ENCODE results near the gene FSTL3.

DNA sequence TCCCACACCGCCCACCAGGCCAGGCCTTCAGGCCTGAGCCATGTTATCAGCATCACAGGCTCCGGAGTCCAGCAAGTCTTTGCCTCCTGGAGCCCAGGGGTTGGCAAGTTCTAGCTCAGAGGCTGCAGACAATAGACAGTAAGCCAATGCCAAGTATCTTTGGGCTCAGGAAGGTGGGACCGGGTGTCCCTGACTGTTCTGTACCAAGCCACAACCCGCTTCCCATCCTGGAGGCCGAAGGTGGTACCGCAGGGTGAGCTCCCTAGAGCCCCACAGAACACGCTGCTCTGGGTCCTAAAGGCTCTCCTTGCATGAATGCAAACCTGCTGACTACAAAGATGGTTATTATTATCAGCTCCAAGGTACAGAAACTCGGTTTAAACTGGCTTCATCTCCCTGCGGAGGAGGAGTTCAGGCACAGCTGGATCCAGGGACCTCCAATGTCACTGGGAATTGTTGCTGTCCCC is 5.5 kb upstream of the FSTL3 start:
- no peak for TF ChIP-seq POLR2A (IDR thresholded peaks at IDR 0.05)
- TF ChIP-seq, protein P1, sequence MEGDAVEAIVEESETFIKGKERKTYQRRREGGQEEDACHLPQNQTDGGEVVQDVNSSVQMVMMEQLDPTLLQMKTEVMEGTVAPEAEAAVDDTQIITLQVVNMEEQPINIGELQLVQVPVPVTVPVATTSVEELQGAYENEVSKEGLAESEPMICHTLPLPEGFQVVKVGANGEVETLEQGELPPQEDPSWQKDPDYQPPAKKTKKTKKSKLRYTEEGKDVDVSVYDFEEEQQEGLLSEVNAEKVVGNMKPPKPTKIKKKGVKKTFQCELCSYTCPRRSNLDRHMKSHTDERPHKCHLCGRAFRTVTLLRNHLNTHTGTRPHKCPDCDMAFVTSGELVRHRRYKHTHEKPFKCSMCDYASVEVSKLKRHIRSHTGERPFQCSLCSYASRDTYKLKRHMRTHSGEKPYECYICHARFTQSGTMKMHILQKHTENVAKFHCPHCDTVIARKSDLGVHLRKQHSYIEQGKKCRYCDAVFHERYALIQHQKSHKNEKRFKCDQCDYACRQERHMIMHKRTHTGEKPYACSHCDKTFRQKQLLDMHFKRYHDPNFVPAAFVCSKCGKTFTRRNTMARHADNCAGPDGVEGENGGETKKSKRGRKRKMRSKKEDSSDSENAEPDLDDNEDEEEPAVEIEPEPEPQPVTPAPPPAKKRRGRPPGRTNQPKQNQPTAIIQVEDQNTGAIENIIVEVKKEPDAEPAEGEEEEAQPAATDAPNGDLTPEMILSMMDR (IDR thresholded peaks at IDR 0.05 in 4 of 5, conservative IDR thresholded peaks at IDR 0.05 in 1 of 5), result no peak
